Measurements from ENCODE around the gene TCF15.

The TCF15 gene

DNA sequence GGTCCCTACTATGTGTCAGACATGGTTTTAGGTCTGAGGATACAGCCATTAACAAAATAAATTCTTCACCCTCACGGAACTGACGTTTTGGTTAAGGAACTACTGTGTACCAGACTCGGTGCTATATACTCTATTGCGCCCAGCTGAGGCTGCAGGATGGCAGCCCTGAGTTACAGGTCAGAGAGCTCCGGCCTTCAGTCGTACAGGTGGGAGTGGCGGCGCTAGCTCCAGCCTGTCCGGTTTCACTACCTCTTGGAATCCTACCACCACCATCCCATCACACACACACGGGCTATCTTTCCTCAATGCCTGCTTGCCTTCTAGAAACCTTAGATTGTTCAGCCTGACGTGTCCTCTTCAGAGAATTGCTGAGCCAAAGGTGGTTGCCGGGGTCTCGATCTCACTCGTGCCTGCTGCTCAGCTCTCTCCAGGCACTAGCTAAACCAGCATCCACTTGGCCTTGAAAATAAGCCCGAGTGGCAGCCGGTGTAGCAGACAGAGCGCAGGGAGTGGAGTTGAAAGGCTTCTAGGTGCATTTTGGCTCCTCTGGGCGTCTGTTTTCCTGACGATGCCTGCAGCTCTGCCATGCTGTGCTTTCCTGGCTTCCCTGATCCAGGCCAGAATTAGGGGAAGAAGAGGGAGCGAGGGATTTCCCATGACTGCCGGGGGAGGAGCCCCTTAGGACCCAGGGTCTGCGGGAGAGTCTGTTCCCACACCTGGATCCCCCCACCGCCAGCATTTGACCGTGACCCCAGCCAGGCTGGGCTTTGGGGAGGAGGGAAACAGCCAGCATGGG lies 1.1 kb upstream of the TCF15 start:
- DNase-seq (ENCODE audit: low read depth in 3 of 3): no peak

DNA sequence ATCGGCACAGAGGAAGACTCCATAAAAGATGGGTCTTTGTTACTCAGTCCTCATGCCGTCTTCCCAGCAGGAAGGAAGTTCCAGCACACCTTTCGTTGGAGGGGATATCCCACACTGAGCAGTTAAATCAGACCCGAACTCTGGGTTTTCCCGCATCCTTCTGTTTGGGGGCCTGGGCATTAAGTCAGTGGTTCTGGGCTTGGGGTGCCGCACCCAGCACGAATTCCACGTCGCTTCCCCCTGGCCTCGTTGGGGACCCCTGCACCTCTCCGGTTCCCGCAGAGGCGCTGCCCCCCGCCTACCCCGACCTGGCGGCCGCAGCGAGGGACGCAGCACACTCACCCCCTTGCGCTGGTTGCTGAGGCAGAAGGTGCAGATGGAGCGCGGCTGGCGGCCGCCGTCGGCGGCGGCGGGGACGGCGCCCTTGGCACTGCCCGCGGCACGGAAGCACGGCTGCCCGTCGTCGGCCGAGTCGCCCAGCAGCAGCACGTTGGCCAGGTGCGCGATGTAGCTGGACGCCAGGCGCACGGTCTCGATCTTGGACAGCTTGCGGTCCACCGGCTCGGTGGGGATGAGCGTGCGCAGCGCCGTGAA lies 641 bp downstream of the TCF15 start:
- no peak for DNase-seq (ENCODE audit: low read depth in 3 of 3)

DNA sequence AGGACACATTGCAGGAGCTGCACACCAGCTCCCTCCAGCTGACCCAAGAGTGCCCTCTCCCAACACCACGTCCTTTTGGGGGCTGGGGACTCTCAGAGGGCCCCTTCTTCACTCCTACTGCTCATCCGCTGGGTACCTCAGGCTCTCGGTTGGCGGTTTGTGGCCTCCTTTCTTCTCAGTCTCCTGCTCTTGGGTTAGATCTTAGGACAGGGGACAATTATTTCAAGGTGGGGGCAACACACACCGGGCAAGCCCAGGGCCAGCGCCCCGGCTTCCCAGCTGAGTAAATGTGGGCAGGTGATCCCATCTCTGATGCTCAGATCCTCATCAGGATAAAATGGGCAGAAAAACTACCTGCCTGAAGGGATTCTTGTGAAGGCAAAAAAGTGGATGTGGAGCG lies 1.1 kb downstream of the TCF15 start:
- no peak for DNase-seq (ENCODE audit: low read depth in 3 of 3)

DNA sequence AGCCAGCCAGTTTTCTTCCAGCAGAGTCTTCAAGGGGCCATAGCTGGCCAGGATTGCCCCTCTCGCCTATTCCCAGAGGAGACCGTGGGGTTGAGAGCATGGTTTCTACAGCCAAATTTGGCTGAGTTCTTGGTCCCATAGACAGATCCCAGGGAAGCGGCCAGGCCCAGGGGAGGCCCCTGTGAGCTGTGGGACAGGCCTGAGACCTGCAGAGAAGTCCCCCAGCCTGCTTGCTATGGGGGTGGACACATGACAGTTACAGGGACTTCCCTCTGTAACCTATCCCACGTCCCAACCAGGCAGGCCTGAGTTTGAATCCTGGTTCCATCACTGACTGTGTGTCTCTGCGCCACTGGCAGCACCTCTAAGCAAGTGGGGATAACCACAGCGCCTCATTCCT lies 2.6 kb downstream of the TCF15 start:
- no peak for DNase-seq (ENCODE audit: low read depth in 3 of 3)

DNA sequence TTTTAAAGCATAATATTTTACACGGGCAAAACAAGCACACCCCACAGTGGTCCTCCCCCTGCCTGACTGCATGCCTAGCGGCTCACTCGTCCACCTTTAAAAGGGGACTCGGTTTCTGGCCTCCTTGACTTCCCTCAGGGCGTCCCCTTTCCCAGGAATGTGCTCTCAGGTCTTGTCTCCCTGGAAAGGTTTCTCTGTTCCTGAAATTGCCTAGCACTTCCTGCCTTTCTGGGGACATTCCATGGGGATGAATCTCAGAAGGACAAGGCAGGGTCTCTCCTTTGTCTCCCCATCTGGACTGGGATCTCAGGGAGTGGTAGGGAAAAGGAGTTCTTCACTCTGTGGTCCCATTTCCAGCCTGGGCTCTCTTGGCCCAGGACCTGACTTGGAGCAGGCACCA lies 4.9 kb downstream of the TCF15 start:
- DNase-seq (ENCODE audit: low read depth in 3 of 3): no peak

DNA sequence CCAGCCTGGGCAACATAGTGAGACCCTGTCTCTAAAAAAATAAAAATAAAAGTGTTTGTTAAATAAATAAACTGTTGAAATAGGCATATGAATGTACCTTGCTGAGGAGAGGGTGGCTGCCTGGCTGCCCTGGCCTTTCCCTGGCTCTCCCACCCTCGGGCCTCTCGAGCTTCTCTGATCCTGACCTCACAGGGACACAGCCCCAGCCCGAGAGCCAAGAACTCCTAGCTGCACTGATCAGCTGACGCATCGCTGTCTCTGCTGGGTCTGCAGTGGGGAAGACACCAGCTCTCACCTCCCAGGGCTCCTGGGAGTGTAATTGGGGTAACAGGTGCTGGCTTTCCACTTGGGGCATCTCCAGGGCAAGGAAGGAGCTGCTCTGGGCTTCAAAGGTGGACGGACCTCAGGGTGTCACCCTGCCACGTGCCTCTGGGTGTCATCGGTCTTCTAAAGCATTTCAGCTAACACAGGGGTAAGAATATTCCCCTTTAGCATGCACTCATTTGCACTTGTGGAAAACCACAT lies 6.9 kb downstream of the TCF15 start:
- DNase-seq (ENCODE audit: low read depth in 3 of 3): no peak

DNA sequence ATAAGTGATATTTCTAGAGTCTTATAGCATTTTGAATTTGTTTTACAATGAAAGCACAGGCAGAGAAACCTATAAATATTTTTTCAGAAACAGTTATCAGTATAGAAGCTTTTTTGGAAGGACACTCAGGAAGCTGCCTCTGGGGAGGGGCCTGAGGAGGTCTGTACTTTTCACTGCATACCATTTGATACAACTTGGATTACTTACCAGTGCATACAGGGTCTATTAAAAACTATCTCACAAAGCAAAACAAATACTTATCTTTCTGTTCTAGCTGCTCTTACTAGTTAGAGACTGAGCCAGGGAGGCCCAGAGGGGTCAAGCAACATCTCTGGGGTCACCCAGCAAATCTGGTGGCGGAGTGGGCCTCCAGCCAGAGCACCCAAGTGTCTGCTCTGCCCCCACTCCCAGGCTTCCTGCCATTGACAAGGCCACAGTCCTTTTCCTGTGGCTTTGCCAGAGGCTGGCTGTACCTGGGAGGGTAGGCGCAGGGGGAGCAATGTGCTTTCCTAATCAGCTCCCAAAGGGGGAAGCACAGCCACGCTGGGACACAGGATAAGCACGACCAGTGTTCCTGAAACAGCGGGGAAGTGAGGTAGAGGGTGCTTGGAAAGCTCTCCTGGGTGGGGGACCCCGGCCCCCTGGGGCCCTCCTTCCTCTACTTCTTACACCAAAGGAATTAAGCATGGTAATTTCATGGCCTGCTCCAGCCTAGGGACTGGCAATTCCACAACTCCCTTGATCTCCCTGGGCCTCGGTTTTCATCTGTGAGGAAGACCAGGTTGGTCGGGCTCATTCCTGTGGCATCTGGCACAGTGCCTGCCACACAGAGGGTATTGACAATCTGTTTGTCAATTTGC lies 7.8 kb downstream of the TCF15 start:
- no peak for DNase-seq (ENCODE audit: low read depth in 3 of 3)

DNA sequence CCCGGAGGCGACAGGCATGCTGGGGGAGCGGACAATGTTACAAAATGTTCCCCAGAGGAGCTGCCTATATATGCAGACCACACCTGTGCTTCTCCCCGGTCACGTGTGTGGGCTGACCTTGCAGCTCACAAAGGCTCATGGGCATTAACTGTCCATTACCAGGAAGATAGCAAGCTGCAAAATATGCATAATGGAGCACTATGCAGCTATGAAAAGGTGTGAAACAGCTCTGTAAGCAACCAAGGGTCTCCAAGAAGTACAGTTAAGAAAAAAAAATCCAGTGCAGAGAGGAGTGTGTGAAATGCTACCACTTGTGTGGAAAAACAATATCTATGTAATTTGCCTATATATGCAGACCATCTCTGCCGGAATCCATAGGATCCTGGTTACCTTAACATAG lies 9.4 kb downstream of the TCF15 start:
- DNase-seq (ENCODE audit: low read depth in 3 of 3): no peak

DNA sequence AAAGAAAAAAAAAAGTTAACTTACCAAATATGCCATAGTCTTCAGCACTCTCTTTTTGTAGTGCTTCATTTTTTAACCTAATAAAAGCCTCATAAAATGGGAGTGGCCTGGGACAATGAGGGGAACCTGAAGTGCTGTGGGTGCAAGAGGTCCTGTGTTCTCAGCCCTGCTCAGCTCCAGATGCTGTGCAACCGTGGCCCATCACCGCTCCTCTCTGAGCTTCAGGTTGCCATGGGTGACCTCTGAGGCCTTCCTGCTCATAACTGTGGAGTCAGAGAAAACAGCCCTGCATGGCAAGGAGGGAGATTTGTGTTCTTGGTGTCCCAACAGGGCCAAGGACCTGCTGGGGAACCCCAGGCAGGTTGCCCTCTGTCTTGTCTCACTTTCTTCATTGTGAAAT lies 10.0 kb downstream of the TCF15 start:
- no peak for DNase-seq (ENCODE audit: low read depth in 3 of 3)

DNA sequence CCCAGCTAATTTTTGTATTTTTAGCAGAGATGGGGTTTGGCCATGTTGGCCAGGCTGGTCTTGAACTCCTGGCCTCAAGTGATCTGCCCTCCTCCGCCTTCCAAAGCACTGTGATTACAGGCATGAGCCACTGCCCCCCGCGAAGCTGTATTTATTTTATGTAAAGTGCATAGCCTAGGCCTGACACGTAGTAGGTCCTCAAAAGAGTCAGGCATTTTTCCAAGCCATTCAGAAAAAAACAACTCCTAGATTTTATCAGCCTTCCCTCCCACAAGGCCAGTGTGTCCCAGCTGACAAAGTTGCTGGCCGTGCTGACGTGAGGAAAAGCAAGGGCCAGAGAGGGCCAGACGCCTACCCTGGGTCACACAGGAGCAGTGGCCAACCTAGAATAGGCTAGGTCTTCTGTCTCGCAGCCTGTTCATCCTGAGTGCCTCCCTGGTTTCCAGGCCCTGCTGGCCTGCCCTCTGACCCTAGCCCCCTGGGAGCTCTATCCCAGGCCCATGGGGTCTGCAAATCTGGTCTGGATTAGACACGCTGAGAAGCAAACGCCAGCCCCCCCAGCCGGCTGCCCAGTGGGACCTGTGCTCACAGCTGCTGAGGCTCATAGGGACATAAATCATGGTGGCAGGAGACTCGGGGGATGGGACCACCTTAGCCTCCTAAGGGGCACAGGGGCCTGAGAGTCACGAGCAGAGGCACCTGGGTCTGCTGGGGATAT lies 11.8 kb downstream of the TCF15 start:
- DNase-seq (ENCODE audit: low read depth in 3 of 3): no peak

DNA sequence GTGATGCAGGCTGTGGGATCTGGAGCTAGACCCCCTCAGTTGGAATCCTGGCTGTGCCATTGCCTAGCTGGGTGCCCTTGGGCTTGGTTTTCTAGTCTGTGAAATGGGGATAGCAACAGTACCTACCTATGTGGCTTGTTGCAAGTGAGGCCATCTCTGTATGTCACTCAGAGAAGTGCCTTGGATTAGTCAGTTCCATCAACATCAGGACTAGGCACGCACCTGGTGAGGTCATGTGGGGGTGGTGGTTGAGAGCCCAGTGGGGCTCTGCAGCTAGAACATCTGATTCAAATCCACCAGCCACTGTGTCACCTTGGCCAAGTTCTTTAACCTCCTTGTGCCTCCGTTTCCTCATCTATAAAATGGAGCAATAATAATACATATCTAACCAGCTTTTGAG lies 12.5 kb downstream of the TCF15 start:
- DNase-seq (ENCODE audit: low read depth in 3 of 3): no peak

DNA sequence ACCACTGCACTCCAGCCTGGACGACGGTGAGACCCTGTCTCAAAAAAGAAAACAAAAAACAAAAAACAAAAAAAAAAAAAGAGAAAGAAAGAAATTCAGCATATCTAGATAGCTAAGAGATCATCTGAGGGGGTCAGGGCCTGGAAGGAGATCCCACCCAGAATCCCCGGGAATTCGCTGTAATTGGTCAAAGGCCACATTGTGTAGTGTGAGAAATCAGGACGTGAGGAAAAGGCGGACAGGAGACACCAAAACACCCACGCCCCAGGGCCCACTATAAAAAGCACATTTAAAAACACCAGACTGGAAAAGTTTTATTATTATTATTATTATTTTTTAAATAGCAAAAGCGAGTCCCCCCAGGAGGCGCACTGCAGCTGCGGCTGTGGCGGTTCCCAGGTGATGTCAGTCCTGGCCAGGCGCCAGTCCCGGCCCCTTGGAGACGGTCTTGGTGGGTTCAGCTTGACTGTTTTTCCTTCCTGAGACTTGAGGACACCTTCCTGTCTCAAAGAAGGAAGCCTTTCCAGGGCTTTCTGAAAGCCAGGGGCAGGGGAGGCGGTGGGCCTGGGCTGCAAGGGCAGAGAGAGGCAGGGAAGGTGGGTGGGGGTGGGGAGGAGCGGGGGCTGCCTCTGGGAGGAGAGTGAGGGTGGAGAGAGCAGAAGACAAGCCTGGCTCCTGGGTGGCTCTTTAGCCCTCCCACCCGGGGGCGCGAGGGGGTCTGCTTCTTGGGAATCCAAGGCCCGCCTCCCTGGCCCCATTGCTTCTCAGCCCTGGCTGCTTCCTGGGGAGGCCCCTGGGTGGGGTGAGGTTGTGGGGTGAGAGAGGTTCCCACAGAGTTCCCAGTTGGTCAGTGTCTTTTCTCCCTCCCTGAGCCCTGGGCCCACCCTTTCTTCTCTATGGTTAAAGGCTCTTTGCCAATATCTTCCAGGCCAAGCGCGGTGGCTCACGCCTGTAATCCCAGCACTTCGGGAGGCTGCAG lies 14.5 kb downstream of the TCF15 start:
- DNase-seq (ENCODE audit: low read depth in 3 of 3): no peak

DNA sequence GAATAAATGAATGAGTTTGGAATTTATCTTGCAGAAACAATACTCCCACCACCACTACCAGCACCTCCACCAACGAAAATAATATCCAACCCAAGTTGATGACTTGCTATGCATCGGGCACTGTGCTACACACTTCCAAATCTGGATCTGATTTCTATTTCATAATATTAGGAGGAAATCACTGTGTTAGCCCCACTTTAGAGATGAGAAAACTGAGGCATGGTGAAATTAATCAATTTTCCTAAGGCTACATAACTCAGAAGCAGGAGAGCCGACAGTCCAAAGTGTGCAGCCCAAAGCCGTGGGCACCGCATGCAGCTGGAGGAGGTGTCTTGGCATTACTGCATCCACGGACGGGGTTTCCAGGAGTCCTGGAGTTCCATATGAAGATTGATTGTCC lies 17.6 kb downstream of the TCF15 start:
- no peak for DNase-seq (ENCODE audit: low read depth in 3 of 3)

DNA sequence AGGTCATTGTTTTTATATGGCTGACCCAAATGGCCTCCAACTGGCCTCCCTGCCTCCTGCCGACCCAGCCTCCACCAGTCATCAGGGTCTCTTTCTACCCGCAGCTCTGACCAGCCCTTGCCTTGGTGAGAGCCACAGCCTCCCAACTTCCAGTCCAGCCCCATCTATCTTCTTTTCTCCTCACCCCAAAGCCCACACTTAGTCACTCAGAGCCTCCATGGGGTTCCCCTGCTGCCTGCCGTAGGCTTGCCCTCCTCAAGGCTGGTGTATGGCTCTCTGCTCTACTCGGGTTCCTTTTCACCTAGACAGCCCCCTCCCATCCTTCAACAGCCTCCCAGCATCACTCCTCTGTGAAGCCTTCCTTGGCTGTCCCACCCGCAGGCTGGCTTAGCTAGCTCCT lies 18.2 kb downstream of the TCF15 start:
- no peak for DNase-seq (ENCODE audit: low read depth in 3 of 3)

DNA sequence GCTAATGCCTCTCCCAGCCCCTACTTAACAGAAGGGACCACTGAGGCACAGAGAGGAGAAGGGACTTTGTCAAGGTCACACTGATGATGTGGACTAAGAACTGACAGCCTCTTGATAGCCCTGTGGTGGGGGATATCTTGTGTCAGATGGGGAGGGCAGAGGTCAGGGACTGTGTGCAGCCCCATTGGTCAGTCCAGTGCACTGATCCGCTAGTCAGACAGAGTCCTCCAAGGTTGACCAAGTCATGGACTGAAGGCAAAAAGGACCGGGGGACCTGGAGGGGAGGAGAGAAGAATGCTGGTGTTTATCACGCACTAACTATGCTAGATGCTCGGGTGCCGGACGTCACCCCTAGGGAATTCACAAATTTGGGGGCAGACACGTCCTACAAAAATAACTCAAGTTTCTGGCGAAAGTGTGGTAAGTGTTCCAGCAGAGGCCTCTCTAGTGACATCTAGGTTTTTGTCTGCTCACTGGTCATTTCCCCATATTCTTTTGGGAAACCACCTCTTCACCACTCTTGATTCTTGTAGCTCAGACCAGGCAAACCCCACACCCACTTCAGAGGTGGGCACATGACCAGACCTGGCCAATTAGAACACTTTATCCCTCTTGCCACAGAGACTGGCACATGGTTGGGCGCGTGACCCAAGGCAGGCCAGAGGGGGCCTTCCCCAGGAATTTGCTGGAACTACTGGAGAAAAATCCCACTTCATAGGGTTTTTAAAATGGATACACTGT lies 21.0 kb downstream of the TCF15 start:
- no peak for DNase-seq (ENCODE audit: low read depth in 3 of 3)

DNA sequence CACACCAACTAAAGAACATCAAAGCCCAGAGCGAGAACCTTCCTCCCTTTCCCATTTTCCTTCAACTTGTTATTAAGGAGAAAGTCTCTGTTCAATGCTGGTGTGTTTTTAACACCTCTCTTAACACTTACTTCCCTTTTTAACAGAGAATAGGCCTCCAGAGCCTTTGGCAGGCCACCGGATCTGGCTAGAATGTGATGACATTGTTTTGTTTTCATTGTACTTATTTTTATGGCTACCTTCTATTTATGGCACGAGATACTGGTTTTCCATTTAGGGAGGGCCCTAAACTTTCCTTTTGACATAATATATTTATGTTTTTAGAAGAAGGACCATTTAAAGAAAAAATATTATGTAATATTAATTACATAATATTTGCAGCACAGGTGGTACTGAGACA lies 21.6 kb downstream of the TCF15 start:
- no peak for DNase-seq (ENCODE audit: low read depth in 3 of 3)

DNA sequence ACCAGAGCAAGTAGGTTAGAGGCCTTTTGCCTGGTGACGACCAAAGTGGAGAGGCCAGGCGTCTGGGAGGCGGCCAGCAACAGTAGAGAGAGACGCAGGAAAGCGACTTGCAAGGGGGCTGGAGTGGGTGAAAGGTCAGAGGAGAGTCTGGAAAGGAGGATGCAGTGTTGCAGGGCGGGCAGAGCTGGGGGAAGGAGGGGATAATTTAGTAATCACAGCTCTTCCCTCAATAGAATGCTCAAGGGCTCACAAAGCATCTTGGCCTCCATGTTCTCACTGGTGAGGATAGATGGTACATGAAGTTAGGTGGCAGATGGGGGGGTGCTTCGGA lies 25.2 kb downstream of the TCF15 start:
- no peak for DNase-seq (ENCODE audit: low read depth in 3 of 3)

DNA sequence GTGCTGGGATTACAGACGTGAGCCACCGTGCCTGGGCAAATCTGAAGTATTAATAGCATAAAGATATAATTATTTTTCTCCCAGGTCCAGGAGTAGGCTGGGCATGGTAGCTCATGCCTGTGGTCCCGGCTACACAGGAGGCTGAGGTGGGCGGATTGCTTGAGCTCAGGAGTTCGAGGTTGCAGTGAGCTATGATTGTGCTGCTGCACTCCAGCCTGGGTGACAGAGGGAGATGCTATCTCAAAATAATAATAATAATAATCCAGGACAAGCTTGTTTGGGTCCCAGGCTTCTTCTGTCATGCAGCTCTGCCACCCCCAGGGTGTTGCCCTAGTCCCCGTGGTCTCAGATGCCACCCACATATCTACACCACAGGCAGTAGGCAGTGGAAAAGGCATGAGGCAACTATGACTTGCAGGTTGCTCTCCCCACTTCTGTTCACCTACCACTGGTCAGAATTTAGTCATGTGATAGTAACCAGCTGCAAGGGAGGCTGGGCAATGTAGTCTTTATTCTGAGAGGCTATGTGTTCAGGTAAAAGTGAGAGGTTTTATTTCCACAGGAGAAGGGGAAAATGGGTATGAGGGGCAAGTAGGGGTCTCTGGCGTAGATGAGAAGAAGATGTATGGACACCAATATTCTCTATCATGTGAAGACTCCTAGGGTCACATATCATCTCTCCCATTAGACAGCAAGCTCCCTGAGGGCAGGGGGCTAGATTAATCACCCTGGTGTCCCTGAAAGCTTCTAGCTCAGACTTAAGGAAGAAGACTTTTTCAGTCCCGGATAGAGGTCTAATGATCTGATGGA lies 25.7 kb downstream of the TCF15 start:
- DNase-seq (ENCODE audit: low read depth in 3 of 3): no peak

DNA sequence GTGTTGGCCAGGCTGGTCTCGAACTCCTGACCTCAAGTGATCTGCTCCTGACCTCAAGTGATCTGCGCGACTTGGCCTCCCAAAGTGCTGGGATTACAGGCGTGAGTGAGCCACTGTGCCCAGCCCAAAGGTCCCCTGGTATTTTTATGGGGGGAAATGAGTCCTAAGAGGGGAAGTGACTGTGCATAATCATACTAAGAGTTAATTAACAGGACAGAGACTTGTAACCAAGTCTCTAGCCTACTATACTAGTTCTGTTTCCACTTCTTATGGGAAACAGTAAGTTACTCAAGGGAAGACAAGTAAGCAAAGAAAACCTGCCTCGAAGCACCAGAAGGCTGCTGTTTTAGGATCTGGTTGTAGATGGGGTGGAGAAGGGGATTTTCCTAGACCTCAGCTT lies 27.9 kb downstream of the TCF15 start:
- no peak for DNase-seq (ENCODE audit: low read depth in 3 of 3)

All from stimulated activated CD4-positive, alpha-beta T cell treated with anti-CD3 and anti-CD28 coated beads, TNF-alpha, amount 100 ng/mL, for 4 hours (primary cell).